Panc1 (cell line): ENCODE results near the gene INPP4B.

Experiments
- CTCF ChIP-seq: fragments of 450-650 bp; IDR thresholded peaks from 2 replicates; pipeline ENCODE4 v1.5.1; 2017; ENCODE audit warnings: mild to moderate bottlenecking
- POLR2AphosphoS5 ChIP-seq: IDR thresholded peaks from 2 replicates; pipeline ENCODE4 v1.6.1; 2012; ENCODE audit warnings: mild to moderate bottlenecking, low read depth, low read length, moderate library complexity
- REST ChIP-seq, 2 experiments: IDR thresholded peaks; 2 replicates each; pipeline ENCODE4 v1.6.1; 2011 to 2012; ENCODE audit warnings: low read depth in 2 of 2, control low read depth in 1 of 2, low read length in 1 of 2, mild to moderate bottlenecking in 1 of 2, moderate library complexity in 1 of 2; ENCODE audit not compliant: insufficient read depth in 1 of 2
- SIN3A ChIP-seq: IDR thresholded peaks from 2 replicates; pipeline ENCODE4 v1.6.1; 2012; ENCODE audit warnings: low read depth, mild to moderate bottlenecking, low read length, moderate library complexity, borderline replicate concordance; ENCODE audit not compliant: insufficient read depth

GRCh38 chr4:142600952-142601351 lies 245.1 kb downstream of the INPP4B start:
- TF ChIP-seq CTCF (no peak), POLR2AphosphoS5 (no peak), SIN3A (no peak), REST (IDR thresholded peaks at IDR 0.05; ENCODE audit: insufficient read depth in 1 of 2, low read depth in 2 of 2, low read length in 1 of 2) (no peak)
